IPS-NIHi11 (cell line): ENCODE measurements around the gene OR2D2.
"Not testable (repeated sequence)": the region's sequence is repeated elsewhere in the genome, so short reads cannot be mapped to it uniquely, and the experiment has no call there.

ENCODE experiments used
- DNase-seq: peaks from one replicate; pipeline ENCODE4 v3.0.0; 2012; ENCODE audit warnings: mixed read lengths, low spot score

Gene OR2D2, protein sequence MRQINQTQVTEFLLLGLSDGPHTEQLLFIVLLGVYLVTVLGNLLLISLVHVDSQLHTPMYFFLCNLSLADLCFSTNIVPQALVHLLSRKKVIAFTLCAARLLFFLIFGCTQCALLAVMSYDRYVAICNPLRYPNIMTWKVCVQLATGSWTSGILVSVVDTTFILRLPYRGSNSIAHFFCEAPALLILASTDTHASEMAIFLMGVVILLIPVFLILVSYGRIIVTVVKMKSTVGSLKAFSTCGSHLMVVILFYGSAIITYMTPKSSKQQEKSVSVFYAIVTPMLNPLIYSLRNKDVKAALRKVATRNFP

GRCh38 chr11:6892400-6892799 is at the start of gene OR2D2:
Gene OR2D2 (minus strand): TSS chr11:6892500. CDS start chr11:6892500, 0 bp downstream.
- DNase-seq: no peak

DNA sequence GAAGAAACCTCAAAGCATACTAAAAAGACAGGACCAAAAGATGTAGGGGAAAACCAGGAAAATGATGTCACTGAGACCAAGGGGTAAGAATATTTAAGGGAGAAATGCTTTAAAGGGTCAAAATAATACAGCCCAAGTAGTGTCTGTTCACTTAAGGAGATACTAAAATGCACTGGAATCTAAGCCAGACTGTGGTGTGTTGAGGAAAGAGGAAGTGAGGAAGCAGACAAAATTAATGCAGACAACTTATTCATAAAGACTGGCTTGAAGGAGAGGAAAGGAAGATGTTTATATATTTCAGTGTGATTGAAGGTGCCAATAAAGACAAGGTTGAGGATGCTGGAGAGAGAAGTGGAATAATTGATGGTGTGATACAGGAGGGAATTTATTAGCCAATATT is 49.7 kb upstream of the OR2D2 start:
- DNase-seq: no peak

GRCh38 chr11:6932145-6932544 is 39.8 kb upstream of the OR2D2 start:
- DNase-seq: no peak

DNA sequence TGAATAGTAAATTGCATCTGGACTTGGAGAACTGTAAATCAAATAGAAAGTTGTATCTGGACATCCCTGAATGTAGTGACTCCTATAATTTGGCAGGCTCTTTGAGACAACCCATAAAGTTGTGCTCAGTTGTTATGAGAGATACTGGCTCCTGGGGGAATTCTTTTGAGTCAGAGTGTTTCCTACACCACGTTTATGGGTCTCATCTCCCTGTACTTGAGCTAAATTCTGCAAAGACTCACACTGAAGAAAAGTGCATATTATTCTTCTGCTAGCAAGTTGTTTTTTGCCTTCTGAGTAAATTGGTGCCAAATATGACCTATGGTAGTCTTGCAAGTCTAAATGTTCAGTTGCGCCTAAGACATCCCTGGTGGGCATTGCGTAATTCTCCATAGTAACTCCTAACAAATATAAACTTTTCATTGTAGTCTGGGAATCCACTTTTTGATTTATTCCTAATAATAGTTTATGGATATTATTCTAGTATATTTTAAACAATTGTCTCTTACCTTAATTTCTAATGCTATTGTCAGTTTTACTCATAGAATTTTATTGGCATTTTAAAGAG is 38.9 kb upstream of the OR2D2 start:
- DNase-seq: no peak

DNA sequence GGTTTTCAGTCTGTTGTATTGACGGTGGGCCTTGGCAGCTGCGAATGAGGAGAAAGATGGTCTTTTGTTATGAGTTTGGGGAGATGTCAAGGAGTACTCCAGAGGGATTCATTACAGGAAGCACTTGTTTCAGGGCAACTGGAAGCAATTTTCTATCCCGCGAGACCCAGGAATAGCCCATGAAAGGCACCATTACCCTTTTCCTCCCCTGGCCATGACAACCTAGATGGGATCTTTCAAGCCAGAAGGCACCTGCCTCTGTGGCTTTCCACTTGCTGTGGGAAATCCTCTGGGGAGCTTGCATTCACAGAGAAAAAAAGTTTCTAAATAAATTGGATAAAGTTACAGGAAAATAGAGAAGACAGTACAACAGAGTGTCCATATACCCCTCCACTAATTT is 36.6 kb upstream of the OR2D2 start:
- no peak for DNase-seq

GRCh38 chr11:6927030-6927617 is 34.8 kb upstream of the OR2D2 start:
- no peak for DNase-seq

DNA sequence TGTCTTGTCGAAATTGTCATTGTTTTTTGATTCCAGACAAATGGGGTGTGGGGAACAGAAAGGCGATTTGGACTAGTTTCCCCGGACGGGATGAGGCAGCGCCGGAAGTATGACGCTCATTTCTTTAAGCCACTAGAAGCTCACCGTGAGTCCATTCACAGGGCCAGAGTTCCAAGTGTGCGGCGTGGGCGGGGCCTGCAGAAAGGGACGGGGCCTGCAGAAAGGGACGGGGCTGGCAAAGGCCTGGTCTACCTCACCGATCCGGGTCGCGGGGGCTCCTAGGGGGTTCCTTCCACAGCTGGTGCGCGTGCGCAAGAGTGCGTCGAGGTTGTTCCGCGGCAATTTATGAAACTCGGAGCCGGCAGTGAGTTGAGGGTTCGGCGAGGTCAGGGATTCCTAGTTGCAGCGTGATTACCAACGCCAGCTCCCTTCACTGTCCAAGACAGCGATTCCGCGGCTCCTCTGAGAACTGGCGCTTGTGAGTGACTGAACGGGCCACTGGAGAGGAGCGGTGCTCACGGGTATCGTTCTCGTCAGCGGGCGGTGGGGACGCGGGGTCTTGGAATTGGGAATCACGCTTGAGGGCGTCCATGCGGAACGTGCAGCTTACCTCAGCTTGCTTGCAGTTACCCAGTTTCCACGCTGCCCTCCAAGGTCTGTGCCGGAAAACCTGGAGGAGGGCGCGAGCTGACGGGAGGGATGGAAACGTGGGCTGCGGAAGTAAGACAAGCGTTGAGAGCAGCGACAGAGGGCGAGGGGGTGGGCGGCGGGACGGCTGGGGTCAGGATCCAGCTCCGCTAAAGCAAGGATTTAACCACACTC is 34.1 kb upstream of the OR2D2 start, which contains the start of gene ZNF215:
TSS of gene ZNF215 (plus strand) at position 219 of the 822 bp plus-strand sequence. CDS start 5,847 bp downstream, outside the sequence.
- peak; percentile 85 for DNase-seq

- peak; percentile 31 for DNase-seq
These were observed 33.4 kb upstream of the OR2D2 start for GRCh38 chr11:6925636-6926207.

DNA sequence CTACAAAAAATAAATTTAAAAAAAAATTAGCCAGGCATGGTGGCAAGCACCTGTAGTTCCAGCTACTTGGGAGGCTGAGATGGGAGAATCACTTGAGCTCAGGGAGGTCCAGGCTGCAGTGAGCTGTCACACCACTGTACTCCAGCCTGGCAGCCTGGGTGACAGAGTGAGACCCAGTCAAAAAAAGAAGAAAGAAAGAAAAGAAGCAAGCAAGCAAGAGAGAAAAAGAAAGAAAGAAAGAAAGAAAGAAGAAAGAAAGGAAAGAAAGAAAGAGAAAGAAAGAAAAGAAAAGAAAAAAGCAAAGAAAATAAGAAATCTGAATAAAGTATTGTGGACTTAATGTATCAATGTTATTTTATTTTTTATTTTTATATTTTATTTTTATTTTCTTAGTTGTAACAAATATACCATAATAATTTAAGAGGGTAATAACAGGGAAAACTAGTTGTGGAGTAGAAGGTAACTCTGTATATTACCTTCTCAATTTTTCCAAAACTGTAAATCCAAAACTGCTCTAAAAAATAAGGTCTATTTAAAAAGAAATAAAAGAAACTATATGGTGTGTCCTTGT is 32.8 kb upstream of the OR2D2 start:
- DNase-seq: no peak

DNA sequence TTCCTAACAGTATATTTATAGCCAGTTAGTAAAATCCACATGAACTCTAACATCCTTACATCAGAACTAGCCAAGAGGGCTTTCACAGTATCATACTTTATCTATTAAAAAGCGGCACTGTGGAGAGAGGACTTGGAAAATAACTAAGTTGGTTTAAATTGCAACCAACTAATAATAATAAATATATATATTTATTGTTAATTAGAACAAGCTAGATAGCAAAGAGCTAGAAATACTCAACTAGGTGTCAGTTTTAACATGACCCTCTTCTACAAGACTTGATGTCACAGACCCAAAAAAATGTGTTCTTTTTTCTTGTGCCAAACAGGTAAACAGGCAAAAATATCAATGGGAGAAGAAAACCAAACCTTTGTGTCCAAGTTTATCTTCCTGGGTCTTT is 28.4 kb upstream of the OR2D2 start, which contains the start of gene OR2D3:
TSS of gene OR2D3 (plus strand) at position 301 of the 400 bp plus-strand sequence. CDS start at position 301, 0 bp downstream.
- DNase-seq: no peak

GRCh38 chr11:6919698-6920097 is 27.4 kb upstream of the OR2D2 start:
- no peak for DNase-seq

DNA sequence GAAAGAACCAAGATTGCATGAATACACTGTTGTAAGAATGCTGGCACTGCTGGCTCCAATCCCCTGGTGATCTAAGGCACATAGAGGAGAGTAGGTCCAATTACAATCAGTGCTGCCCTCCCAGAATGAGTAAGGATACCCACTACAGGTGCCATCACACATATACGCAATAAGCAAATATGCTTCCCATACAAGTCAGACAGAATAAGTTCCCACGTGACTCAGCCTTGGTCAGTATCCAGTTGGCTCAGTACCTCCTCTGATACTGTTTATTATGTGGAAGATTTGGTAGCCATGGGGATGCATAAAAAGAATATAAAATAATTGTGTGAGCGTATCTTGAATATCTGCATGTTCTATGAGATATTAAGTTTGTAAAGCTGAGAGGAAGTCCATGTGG is 19.6 kb upstream of the OR2D2 start:
- no peak for DNase-seq

DNA sequence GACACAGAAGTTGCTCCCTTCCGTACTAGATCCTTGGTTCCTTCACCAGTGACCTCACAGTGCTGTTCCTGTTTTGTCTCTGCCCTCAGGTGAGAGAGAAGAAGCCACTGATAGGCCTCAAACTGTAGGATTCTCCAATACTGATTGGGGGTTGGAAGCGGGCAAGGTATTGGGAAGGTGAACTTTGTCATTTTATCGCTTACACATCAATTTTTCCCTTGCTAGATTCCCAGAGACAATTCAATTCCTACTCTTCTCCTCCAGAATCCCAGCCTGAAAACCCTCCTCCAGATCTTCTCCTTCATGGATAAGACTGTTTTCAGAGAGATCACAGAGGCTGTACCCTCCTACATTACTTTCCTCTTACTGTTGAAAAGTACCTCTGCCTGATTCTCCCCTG is 19.1 kb upstream of the OR2D2 start:
- DNase-seq: no peak

DNA sequence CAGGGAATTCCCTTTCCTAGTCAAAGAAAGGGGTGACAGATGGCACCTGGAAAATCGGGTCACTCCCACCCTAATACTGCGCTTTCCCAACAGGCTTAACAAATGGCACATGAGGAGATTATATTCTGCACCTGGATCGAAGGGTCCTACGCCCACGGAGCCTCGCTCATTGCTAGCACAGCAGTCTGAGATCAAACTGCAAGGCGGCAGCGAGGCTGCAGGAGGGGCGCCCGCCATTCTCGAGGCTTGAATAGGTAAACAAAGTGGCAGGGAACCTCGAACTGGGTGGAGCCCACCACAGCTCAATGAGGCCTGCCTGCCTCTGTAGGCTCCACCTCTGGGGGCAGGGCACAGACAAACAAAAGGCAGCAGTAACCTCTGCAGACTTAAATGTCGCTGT is 12.5 kb upstream of the OR2D2 start:
- not testable (repeated sequence) for DNase-seq

- DNase-seq: no peak
These were observed 8.2 kb upstream of the OR2D2 start for GRCh38 chr11:6900327-6900999.

GRCh38 chr11:6898911-6899310 is 6.6 kb upstream of the OR2D2 start:
- DNase-seq: no peak

DNA sequence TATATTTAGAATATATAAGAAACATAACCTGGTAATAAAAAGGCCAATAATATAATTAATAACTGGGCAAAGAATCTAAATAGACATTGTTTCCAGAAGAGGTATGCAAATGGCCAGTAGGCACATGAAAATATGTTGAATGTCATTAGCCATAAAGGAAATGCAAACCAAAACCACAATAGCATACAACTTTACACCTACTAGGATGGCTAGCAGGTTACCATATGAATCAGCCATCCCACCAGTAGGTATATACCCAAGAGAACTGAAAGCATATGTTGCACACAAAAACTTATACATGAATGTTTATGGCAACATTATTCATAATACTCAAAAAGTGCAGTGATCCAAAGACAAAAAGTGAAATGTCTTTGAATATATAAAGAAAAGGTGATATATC is 2.7 kb upstream of the OR2D2 start:
- no peak for DNase-seq

DNA sequence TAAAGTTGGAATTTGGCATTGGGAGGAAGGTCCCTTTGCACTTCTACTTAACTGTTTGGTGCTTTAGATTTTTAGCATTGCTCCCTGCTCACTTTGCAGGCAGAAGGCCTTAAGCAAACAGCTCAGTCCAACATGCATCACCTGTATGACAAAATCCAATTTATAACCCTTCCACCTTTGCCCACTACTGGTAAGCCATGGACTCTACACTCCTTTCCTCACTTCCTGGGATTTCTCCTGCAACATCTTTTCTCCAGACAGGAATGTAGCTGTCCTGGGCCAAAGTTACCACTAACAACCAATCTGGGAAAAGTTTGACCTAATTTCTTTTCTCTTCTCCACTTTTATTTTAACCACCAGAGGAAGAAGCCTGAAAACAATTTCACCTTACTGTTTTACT is 1.8 kb upstream of the OR2D2 start:
- DNase-seq: no peak

- DNase-seq: no peak
These were observed 2.5 kb downstream of the OR2D2 start for GRCh38 chr11:6889835-6890234.

- DNase-seq: no peak
These were observed 3.5 kb downstream of the OR2D2 start for GRCh38 chr11:6888830-6889229.

DNA sequence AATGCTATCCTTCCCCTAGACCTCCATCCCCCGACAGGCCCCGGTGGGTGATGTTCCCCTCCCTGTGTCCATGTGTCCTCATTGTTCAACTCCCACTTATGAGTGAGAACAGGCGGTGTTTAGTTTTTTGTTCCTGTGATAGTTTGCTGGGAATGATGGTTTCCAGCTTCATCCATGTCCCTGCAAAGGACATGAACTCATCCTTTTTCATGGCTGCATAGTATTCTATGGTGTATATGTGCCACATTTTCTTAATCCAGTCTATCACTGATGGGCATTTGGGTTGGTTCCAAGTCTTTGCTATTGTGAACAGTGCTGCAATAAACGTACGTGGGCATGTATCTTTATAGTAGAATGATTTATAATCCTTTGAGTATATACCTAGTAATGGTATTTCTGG is 4.6 kb downstream of the OR2D2 start:
- DNase-seq: not testable (repeated sequence)
